Measurements from ENCODE around the gene UBN2. TPM values are rescaled to one million over a fixed set of nuclear protein-coding genes. Genes with fewer than 3 reads are reported as not detected.

UBN2 gene
- total RNA-seq, 6 experiments from 2014 or later, result 7.7 to 10.1 (median 9.3) TPM

- no peak overlapping the region for H3K27ac Mint-ChIP-seq
- H3K4me1 Mint-ChIP-seq (ENCODE audit: low read depth), result peaks cover 5% of the 10 kb centered on the region
- TF ChIP-seq, protein P1, sequence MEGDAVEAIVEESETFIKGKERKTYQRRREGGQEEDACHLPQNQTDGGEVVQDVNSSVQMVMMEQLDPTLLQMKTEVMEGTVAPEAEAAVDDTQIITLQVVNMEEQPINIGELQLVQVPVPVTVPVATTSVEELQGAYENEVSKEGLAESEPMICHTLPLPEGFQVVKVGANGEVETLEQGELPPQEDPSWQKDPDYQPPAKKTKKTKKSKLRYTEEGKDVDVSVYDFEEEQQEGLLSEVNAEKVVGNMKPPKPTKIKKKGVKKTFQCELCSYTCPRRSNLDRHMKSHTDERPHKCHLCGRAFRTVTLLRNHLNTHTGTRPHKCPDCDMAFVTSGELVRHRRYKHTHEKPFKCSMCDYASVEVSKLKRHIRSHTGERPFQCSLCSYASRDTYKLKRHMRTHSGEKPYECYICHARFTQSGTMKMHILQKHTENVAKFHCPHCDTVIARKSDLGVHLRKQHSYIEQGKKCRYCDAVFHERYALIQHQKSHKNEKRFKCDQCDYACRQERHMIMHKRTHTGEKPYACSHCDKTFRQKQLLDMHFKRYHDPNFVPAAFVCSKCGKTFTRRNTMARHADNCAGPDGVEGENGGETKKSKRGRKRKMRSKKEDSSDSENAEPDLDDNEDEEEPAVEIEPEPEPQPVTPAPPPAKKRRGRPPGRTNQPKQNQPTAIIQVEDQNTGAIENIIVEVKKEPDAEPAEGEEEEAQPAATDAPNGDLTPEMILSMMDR (IDR thresholded peaks at IDR 0.05), result no peak
- no peak for DNase-seq
- H3K4me3 Mint-ChIP-seq, result no peak overlapping the region
- H3K36me3 Mint-ChIP-seq (ENCODE audit: low read depth), result peaks cover 22% of the 10 kb centered on the region; the same call in 1 of the 2 replicates
- no peaks in the 10 kb centered on the region for H3K9me3 Mint-ChIP-seq
- H3K27me3 Mint-ChIP-seq (ENCODE audit: insufficient read depth), result no peaks in the 10 kb centered on the region
Measured at GRCh38 chr7:139186146-139186545, 44.9 kb upstream of the UBN2 start.

DNA sequence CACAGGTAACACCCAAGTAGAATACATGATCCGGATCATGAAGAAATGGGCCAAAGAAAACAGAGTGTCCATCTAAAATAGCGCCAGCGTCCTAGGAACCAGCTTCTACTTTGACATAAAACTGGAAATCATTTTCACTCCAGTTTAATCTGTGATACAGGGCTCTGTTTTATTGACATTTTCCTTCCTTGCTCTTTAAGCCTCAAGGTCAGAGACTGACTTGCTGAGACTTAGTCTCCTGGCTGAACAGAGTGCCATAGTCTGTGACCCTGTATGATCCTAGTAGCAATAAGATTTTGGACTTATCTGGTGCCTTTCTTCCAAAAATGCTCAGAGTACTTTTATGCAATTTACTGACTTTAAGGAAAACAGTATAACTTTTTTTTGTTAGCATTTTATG, 41.7 kb upstream of the UBN2 start:
- Mint-ChIP-seq H3K9me3 (no peaks in the 10 kb centered on the region), H3K27me3 (ENCODE audit: insufficient read depth) (no peaks in the 10 kb centered on the region), H3K4me1 (ENCODE audit: low read depth) (no peaks in the 10 kb centered on the region), H3K36me3 (ENCODE audit: low read depth) (peaks cover 11% of the 10 kb centered on the region; the same call in 1 of the 2 replicates), H3K27ac (no peak overlapping the region), H3K4me3 (no peak overlapping the region)
- no peak for DNase-seq
- TF ChIP-seq, protein P1 (IDR thresholded peaks at IDR 0.05), result no peak

DNA sequence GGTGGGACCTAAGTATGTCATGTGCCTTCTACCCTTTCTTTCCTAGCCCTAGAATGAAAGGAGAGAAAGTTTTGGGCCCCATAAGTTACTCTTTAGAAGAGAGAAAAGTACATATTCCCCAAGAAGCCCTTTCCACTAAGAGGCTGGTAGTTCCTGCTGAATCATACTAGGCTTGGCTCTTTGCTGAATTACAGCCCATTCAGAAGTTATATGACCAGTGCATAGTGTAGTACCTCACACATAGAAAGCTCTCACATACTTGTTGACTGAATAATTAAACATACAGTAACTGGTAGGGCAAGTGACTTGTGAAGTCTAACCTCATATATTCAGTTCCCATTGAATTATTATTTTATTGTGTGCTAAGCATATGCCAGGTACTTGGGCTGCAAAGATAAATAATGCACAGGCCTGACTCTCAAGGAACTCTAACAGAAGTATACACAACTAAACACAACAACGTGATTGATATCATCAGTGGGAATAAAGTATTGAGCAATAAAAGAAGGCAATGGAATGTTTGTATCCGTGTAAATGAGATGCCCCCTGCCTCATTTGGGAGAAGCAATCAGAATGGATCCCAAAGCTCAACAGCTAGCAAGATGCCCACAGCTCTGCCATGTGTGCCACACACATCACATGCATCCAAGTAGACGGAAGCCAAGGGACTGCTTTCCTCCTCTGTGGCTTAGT, 38.9 kb upstream of the UBN2 start:
- TF ChIP-seq, protein P1 (IDR thresholded peaks at IDR 0.05), result no peak
- H3K27me3 Mint-ChIP-seq (ENCODE audit: insufficient read depth), result no peaks in the 10 kb centered on the region
- DNase-seq, result no peak
- no peak overlapping the region for H3K27ac Mint-ChIP-seq
- H3K4me3 Mint-ChIP-seq, result no peak overlapping the region
- no peaks in the 10 kb centered on the region for H3K9me3 Mint-ChIP-seq
- H3K4me1 Mint-ChIP-seq (ENCODE audit: low read depth), result no peaks in the 10 kb centered on the region
- peaks cover 3% of the 10 kb centered on the region; the same call in 1 of the 2 replicates for H3K36me3 Mint-ChIP-seq (ENCODE audit: low read depth)

DNA sequence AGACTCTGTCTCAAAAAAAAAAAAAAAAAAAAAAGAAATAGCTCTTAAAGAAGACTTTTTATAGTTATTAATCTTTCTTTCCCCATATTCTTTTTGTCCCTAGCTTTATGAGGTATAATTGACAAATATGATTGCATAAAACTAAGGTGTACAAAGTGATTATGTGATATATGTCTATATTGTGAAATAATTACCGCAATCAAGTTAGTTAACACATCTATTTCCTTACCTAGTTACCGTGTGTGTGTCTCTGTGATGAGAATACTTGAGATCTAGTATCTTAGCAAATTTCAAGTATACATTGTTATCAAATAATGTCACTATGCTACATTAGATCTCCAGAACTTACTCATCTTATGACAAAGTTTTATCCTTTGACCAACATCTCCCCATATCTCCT, 30.7 kb upstream of the UBN2 start:
- no peak overlapping the region for H3K27ac Mint-ChIP-seq
- TF ChIP-seq, protein P1 (IDR thresholded peaks at IDR 0.05), result no peak
- H3K36me3 Mint-ChIP-seq (ENCODE audit: low read depth), result peaks cover 2% of the 10 kb centered on the region; the same call in 1 of the 2 replicates
- H3K4me3 Mint-ChIP-seq, result no peak overlapping the region
- H3K27me3 Mint-ChIP-seq (ENCODE audit: insufficient read depth), result no peaks in the 10 kb centered on the region
- no peaks in the 10 kb centered on the region for H3K4me1 Mint-ChIP-seq (ENCODE audit: low read depth)
- no peak for DNase-seq
- peaks cover 2% of the 10 kb centered on the region; the same call in 1 of the 2 replicates for H3K9me3 Mint-ChIP-seq

- no peaks in the 10 kb centered on the region for H3K4me1 Mint-ChIP-seq (ENCODE audit: low read depth)
- no peak overlapping the region for H3K4me3 Mint-ChIP-seq
- H3K36me3 Mint-ChIP-seq (ENCODE audit: low read depth), result peaks cover 14% of the 10 kb centered on the region; the same call in 1 of the 2 replicates
- TF ChIP-seq, protein P1 (IDR thresholded peaks at IDR 0.05), result no peak
- no peaks in the 10 kb centered on the region for H3K27me3 Mint-ChIP-seq (ENCODE audit: insufficient read depth)
- peaks cover 20% of the 10 kb centered on the region for H3K9me3 Mint-ChIP-seq
- no peak for DNase-seq
- H3K27ac Mint-ChIP-seq, result no peak overlapping the region
Measured at GRCh38 chr7:139203992-139204391, 27.0 kb upstream of the UBN2 start.

Data from HFFc6 (cell line).